C1 segment of cervical spinal cord (tissue), 14 donors: ENCODE data around the gene LRP2.
"Not testable (repeated sequence)": the region's sequence is repeated elsewhere in the genome, so short reads cannot be mapped to it uniquely, and the experiment has no call there.

Experiments
- DNase-seq, 14 donors: peaks; one replicate each; lab custom pipeline; 2025; lab: John Stamatoyannopoulos, UW

The LRP2 gene

GRCh38 chr2:169348321-169349024 lies 13.9 kb downstream of the LRP2 start:
- peak in 9 of 14 donors; percentile 9 to 47 (median 26) for DNase-seq

DNA sequence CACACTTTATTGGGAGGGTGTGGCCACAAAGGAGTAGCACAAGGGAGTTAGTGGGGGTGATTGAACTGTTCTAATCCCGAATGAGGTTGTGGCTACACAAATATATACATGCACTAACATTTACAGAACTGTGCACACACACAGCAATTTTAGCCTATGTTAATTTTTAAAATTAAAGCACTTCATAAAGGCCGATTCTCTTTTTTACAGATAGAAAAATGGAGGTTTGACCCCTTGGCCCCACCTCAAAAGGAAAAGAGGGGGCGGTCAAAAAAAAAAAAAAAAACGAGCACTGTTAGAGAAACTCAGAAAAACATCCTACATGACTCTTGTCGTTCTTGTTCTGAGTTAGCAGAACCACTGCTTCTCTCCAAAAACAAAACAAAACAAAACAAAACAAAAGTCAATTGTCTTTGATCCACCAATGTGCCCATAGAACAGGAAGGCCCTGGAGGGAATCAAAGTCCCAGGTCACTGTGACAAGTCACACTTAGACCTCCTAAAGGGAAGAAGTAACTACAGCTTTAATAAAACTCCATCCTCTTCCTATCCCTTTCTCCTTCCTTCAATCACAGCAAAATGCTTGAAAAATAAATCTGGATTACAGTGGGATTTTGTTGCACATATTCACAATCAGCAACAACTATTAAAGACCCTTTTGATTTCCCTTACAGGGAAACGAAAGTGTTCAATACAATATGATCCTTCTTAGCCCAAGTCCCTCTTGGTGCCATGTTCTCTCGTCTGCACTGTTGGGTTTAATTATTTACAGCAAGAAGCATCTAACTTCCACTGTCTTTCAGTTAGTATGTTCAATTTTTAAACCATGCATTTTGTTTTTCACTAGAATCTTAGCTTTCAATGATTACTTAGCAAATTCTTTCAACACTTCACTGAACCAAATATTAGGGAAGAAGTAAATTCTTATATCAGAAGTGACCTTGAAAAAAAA lies 16.6 kb downstream of the LRP2 start:
- DNase-seq, result peak in 1 of 14 donors; percentile 43

DNA sequence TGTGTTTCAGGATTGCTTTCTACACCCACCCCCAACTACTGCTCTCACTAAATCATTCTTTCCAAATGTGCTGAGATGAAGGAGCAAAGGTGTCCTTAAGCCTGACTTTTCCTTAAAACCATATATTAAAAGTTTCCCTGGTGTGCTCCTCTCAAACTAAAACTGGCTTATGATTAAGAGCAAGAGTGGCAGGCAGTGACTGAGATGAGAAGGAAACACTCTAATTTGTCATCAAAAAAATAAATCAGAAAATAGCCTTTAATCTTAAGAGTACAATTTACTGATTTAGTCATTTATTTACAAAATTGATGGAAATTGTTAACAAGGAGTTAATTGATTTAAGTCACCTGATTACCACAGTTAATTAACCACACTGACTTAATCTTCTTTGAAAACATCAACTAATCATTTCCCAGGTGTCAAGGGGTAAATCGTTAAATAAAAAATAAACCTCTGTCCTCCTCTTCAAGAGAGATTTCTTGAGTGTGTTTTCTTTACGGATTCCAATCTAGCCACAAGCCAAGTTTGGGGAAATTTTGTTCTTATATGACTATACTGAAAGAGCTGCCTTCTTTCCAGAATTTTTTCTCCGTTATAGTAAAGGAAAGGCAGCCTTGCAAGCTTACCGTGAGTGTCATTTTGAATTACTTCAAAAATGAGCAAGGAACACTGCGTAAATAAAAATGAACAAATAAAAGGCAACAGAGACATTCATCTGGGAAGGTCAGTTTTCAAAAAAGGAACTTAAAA lies 17.4 kb downstream of the LRP2 start:
- no peak for DNase-seq

DNA sequence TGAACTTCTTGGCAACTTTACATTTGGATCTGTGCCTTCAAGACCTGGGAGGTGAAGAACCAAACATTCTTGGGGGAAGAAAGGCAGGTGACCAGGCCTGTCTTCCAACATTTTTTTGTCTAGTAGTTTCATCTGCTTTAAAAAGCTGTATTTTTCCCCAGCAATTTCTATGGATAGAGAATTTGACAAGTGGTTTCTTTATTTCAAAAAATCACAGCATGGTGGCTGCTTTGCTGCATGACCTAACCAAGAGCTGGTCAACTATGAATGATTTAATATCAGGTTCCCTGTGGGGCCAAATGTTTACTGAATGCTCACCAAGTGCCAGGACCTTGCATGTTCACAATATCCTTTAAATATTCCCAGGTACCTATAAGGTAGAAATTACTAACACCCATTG lies 19.1 kb downstream of the LRP2 start:
- DNase-seq, result no peak

- no peak for DNase-seq
Observed at GRCh38 chr2:169339657-169340056, 22.7 kb downstream of the LRP2 start.

DNA sequence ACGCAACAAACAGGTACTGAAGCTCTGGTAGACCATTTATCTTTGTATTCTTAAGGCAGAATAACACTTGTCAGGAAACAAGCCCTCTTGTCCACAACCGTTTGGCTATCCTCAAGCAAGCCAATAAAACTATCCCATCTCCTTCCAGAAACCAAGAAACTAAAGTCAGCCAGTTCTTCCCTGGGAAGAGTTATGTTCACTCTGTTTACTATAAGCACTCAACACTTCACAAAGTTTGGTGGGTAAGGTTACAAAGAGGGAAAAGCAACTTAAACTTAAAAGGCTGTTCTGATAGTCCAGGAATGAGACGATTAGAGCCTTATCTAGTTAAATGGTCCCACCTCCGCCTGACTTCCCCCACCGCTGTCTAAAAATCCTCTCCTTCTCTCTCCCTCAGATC lies 25.6 kb downstream of the LRP2 start:
- no peak for DNase-seq

DNA sequence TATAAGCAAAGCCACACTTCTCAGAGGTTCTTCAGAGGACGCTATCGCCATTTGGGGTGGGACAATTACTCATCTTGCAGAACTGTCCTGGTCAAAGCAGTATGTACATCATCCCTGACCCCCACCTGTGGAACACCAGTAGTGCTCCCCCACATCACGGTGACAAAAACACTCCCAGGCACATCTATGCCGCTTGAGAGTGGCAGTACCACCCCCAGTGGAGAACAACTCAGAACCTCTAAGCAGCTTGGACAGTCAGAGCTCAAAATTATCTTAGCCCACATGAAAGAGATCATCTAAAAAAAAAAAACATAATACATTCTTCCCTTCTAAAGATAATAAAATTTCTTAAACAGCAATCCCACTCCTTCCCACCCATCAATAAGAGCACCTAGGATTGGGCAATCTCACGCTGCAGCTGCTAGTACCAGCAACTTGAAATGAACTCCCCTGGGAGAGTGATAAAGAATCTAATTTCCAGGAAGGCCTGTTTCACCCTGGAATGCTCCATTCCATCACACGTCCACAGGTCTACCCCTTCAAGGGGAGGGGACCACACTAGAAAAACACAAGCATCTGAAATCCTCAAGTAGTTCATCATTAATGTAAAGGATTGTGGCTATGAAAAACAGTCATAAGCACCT lies 31.7 kb downstream of the LRP2 start:
- DNase-seq, result no peak

GRCh38 chr2:169329688-169330554 lies 32.4 kb downstream of the LRP2 start:
- DNase-seq, result no peak

- DNase-seq, result no peak
Observed at GRCh38 chr2:169328785-169329184, 33.5 kb downstream of the LRP2 start.

- not testable (repeated sequence) for DNase-seq
Observed at GRCh38 chr2:169327837-169328236, 34.5 kb downstream of the LRP2 start.

- not testable (repeated sequence) for DNase-seq
Observed at GRCh38 chr2:169325886-169326285, 36.4 kb downstream of the LRP2 start.

GRCh38 chr2:169324581-169325260 lies 37.6 kb downstream of the LRP2 start:
- no peak for DNase-seq

DNA sequence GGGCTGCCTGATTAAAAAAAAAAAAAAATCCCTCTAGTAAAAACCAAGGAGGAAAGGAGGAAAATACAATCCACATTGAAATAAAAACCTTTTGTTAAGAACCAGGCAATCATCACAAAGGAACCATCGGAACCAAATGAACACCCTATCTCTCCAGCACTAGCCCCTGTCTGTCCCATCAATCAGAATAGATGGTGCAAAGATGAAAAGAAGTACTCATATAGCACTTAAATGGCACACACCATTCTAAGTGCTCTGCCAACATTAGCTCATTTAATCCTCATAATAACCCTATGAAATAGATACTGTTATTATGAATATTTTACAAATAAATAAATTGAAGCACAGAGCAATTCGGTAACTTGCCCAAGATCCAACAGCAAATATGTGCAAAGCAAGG lies 38.5 kb downstream of the LRP2 start:
- no peak for DNase-seq

GRCh38 chr2:169320561-169320960 lies 41.8 kb downstream of the LRP2 start:
- no peak for DNase-seq

GRCh38 chr2:169315357-169315756 lies 47.0 kb downstream of the LRP2 start:
- DNase-seq, result no peak

DNA sequence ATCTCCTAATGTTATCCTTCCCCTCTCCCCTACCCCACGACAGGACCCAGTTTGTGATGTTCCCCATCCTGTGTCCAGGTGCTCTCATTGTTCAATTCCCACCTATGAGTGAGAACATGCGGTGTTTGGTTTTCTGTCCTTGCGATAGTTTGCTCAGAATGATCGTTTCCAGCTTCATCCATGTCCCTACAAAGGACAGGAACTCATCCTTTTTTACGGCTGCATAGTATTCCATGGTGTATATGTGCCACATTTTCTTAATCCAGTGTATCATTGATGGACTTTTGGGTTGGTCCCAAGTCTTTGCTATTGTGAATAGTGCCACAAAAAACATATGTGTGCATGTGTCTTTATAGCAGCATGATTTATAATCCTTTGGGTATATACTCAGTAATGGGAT lies 54.0 kb downstream of the LRP2 start:
- not testable (repeated sequence) for DNase-seq

DNA sequence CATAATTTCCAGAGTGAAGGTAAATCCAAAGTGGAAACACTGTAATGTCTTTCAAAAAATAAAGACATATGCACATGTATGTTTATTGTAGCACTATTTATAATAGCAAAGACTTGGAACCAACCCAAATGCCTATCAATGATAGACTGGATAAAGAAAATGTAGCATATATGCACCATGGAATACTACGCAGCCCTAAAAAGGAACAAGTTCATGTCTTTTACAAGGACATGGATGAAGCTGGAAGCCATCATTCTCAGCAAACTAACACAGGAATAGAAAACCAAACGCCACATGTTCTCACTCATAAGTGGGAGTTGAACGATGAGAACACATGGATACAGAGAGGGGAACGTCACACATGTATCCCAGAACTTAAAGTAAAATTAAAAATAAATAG lies 57.6 kb downstream of the LRP2 start:
- not testable (repeated sequence) for DNase-seq

GRCh38 chr2:169303579-169304305 lies 58.6 kb downstream of the LRP2 start:
- DNase-seq, result no peak

GRCh38 chr2:169302364-169302763 lies 60.0 kb downstream of the LRP2 start:
- peak in 3 of 14 donors; percentile 19 to 30 (median 20) for DNase-seq
